GM12892 (cell line): ENCODE measurements around the gene NDOR1.

Experiments used
- POLR2A ChIP-seq: IDR thresholded peaks from 2 replicates; pipeline ENCODE4 v1.6.1; 2011; ENCODE audit warnings: low read depth, low read length, control low read depth
- TAF1 ChIP-seq: IDR thresholded peaks from 2 replicates; pipeline ENCODE4 v1.6.1; 2011; ENCODE audit warnings: low read depth, mild to moderate bottlenecking, control low read depth, low read length, borderline replicate concordance

DNA sequence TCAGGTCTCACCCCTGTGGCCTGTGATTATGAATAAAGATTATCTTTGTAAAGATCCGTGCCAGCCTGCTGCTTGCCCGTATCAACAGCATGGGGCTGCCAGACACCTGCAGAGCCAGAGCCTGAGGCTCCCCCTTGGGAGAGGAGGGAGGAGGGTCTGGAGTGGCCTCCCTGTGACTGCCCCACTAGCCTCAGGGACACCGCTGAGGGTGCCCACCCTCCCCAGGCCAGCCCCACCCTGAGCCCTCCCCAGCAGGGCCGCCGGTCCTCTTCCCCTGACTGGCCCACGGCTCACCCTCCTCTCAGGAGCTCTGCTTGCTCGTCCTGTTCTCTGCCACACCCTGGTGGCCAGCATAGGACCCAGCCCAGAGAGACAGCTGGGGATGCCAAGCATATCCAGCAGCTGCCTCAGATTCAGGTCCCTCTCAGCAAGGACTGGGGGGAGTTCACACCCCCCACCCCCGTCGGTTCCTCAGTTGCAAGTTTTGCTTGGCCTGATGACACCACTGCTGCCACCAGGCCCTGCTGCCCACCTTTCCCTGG is 15.1 kb upstream of the NDOR1 start:
- TF ChIP-seq POLR2A = no peak
- TF ChIP-seq TAF1 = no peak
